ENCODE measurements around the gene KCNJ15. TPM values are rescaled to one million over a fixed set of nuclear protein-coding genes. Genes with fewer than 3 reads are reported as not detected.

KCNJ15 gene
- total and polyA plus RNA-seq, 2 of the 4 experiments (the other 2 are of a cell fraction) = under 0.01 to 0.07 TPM

- no peak for TF ChIP-seq ELK1 (IDR thresholded peaks at IDR 0.05; ENCODE audit: borderline replicate concordance, low read depth, low read length)
- TF ChIP-seq RFX5 (IDR thresholded peaks at IDR 0.05; ENCODE audit: low read depth, low read length) = no peak
These were observed at the start of gene KCNJ15 (continued) for GRCh38 chr21:38256599-38257302.

GRCh38 chr21:38208118-38208517, 48.7 kb upstream of the KCNJ15 start:
- no TSS peak for BruUV-seq (replicated peaks)
- Histone ChIP-seq H3K27ac (ENCODE audit: insufficient read depth, low read length) (no peak overlapping the region), H3K36me3 (ENCODE audit: control insufficient read depth, insufficient read depth, low read length) (no peaks in the 10 kb centered on the region), H3K56ac (ENCODE audit: extremely low read depth, insufficient read depth, low read length) (no peak overlapping the region), H3K9me3 (ENCODE audit: control insufficient read depth, insufficient read depth, low read length) (peaks cover 11% of the 10 kb centered on the region), H3K79me1 (ENCODE audit: low read depth in 1 of 2, low read length in 2 of 2) (no peaks in the 10 kb centered on the region), H3K9me1 (ENCODE audit: insufficient read depth, low read length) (no peaks in the 10 kb centered on the region), H3K4ac (ENCODE audit: low read depth, low read length) (no peak overlapping the region), H4K5ac (ENCODE audit: low read depth, low read length) (no peak overlapping the region), H3K4me2 (ENCODE audit: low read depth, low read length) (no peak overlapping the region), H3K4me1 (ENCODE audit: control insufficient read depth, insufficient read depth, low read length) (no peaks in the 10 kb centered on the region), H4K91ac (ENCODE audit: insufficient read depth, low read depth, low read length) (no peak overlapping the region), H3K4me3 (ENCODE audit: insufficient read depth, low read depth, low read length) (no peak overlapping the region), H2AK5ac (ENCODE audit: low read depth, low read length) (no peak overlapping the region), H4K20me1 (ENCODE audit: insufficient read depth, low read length) (no peaks in the 10 kb centered on the region), H3K9ac (ENCODE audit: low read depth, low read length) (no peak overlapping the region), H2AK9ac (replicated peaks; ENCODE audit: low read depth, low read length, poor library complexity) (peak overlapping the region; percentile 62), H3K18ac (ENCODE audit: low read depth, low read length) (no peak overlapping the region), H3K14ac (replicated peaks; ENCODE audit: low read depth, low read length) (no peak overlapping the region; the same call in 1 of the 2 replicates), H3K23ac (ENCODE audit: low read depth, low read length) (no peak overlapping the region), H3K27me3 (ENCODE audit: control insufficient read depth, insufficient read depth, low read length) (peaks cover 52% of the 10 kb centered on the region), H2BK5ac (ENCODE audit: low read depth, low read length, poor library complexity, severe bottlenecking) (no peak overlapping the region), H2BK20ac (ENCODE audit: low read depth, low read length) (no peak overlapping the region), H4K8ac (ENCODE audit: low read depth in 2 of 2, low read length in 2 of 2) (no peak overlapping the region), H2BK120ac (ENCODE audit: low read depth, low read length) (no peak overlapping the region), H2AFZ (replicated peaks; ENCODE audit: low read length, poor library complexity) (peak overlapping the region; percentile 28), H2BK15ac (ENCODE audit: low read depth, low read length) (no peak overlapping the region)
- in situ Hi-C loops (cut with MboI; ENCODE audit: low sequenced_read_pairs) (no loop called here), dilution Hi-C loops (cut with HindIII; ENCODE audit: low sequenced_read_pairs, unreplicated experiment) (loop anchor here (25.0 kb wide), 1 partner anchor 154 kb away; no protein-coding TSS in a partner anchor), intact Hi-C loops (cut with micrococcal nuclease) (no loop called here)
- ATAC-seq (ENCODE audit: low read depth) (no peak), DNase-seq (no peak)
- ChIA-PET CTCF (interaction anchor here (1.1 to 1.6 kb wide), 2 partner anchors 11 to 144 kb away, joined by 4 to 7 read pairs; no protein-coding TSS in a partner anchor), POLR2A (ENCODE audit: unreplicated experiment) (no interaction called here)
- WGBS, 2 experiments (ENCODE audit: extremely low coverage in 2 of 2, insufficient read length in 1 of 2) = no CpG with 5 or more reads among the region's 6 CpGs
- no peak for TF ChIP-seq MAZ (IDR thresholded peaks at IDR 0.05; ENCODE audit: borderline replicate concordance, low read depth, low read length)
- TF ChIP-seq MAFK (IDR thresholded peaks at IDR 0.05; ENCODE audit: low read depth, low read length) = no peak
- no peak for TF ChIP-seq CHD1 (IDR thresholded peaks at IDR 0.05; ENCODE audit: low read depth, low read length)
- TF ChIP-seq RAD21 (IDR thresholded peaks at IDR 0.05; ENCODE audit: low read length) = no peak
- no peak for TF ChIP-seq RFX5 (IDR thresholded peaks at IDR 0.05; ENCODE audit: low read depth, low read length)
- no peak for TF ChIP-seq MXI1 (IDR thresholded peaks at IDR 0.05; ENCODE audit: borderline replicate concordance, low read depth, low read length)
- no peak for TF ChIP-seq CTCF (conservative IDR thresholded peaks at IDR 0.05; ENCODE audit: low read depth, low read length)
- TF ChIP-seq RCOR1 (IDR thresholded peaks at IDR 0.05; ENCODE audit: insufficient replicate concordance, low read length) = no peak
- TF ChIP-seq FOS (IDR thresholded peaks at IDR 0.05; ENCODE audit: low read depth, low read length) = no peak
- TF ChIP-seq USF2 (IDR thresholded peaks at IDR 0.05; ENCODE audit: low read depth, low read length) = no peak
- no peak for TF ChIP-seq NFE2L2 (IDR thresholded peaks at IDR 0.05; ENCODE audit: low read depth, low read length)
- TF ChIP-seq BHLHE40 (IDR thresholded peaks at IDR 0.05; ENCODE audit: low read depth, low read length) = no peak

All from IMR-90 (cell line).